Natural killer cell (primary cell): ENCODE data around the gene GRB2. TPM values are rescaled to one million over a fixed set of nuclear protein-coding genes. Genes with fewer than 3 reads are reported as not detected.
"Not testable (repeated sequence)": the region's sequence is repeated elsewhere in the genome, so short reads cannot be mapped to it uniquely, and the experiment has no call there.

Experiments used
- ATAC-seq, 3 donors: fragments of 150-1000 bp in 2 of 3; fragments of 200-7000 bp in 1 of 3; cut with Tn5 transposase; 1 replicate in 1 of 3; 2 replicates in 2 of 3; pipeline ENCODE4 v1.10.0; 2021; ENCODE audit warnings: mild to moderate bottlenecking in 2 of 3, moderate library complexity in 2 of 3
- DNase-seq, 2 donors: peaks; one replicate each; pipeline versions ENCODE4 v3.0.0 to v3.0.0-alpha.2; 2013 to 2021; ENCODE audit warnings: mixed read lengths in 1 of 2
- H3K27ac ChIP-seq: one replicate; pipeline ENCODE4 v1.5.1; 2013; ENCODE audit warnings: mild to moderate bottlenecking, low read length
- H3K27me3 ChIP-seq: one replicate; pipeline ENCODE4 v1.6.1; 2013; ENCODE audit warnings: low read length; ENCODE audit not compliant: control insufficient read depth, insufficient read depth
- H3K36me3 ChIP-seq: one replicate; pipeline ENCODE4 v1.6.1; 2013; ENCODE audit warnings: low read length; ENCODE audit not compliant: control insufficient read depth, insufficient read depth
- H3K4me1 ChIP-seq: one replicate; pipeline ENCODE4 v1.6.1; 2013; ENCODE audit warnings: low read length; ENCODE audit not compliant: control insufficient read depth, insufficient read depth
- H3K4me3 ChIP-seq: one replicate; pipeline ENCODE4 v1.5.1; 2013; ENCODE audit warnings: low read length
- H3K9me3 ChIP-seq: one replicate; pipeline ENCODE4 v1.6.1; 2013; ENCODE audit warnings: low read length; ENCODE audit not compliant: control insufficient read depth, insufficient read depth
- H3K27ac Mint-ChIP-seq, 2 donors: one replicate each; pipeline ENCODE4 v1.8.0; 2022; ENCODE audit warnings: mild to moderate bottlenecking in 2 of 2, mixed read lengths in 2 of 2, moderate library complexity in 1 of 2
- H3K27me3 Mint-ChIP-seq, 2 donors: one replicate each; pipeline ENCODE4 v1.8.0; 2022; ENCODE audit warnings: low read depth in 2 of 2, mixed read lengths in 2 of 2
- H3K36me3 Mint-ChIP-seq: one replicate; pipeline ENCODE4 v1.8.0; 2022; ENCODE audit warnings: mixed read lengths
- H3K4me1 Mint-ChIP-seq, 2 donors: one replicate each; pipeline ENCODE4 v1.8.0; 2022; ENCODE audit warnings: mixed read lengths in 2 of 2
- H3K4me3 Mint-ChIP-seq: one replicate; pipeline ENCODE4 v1.8.0; 2022; ENCODE audit warnings: mild to moderate bottlenecking, moderate library complexity, mixed read lengths
- H3K9me3 Mint-ChIP-seq, 2 donors: one replicate each; pipeline ENCODE4 v1.8.0; 2022; ENCODE audit warnings: mixed read lengths in 2 of 2
- CTCF ChIP-seq: fragments of 200-600 bp; IDR thresholded peaks from one replicate; pipeline ENCODE4 v1.8.0; 2022; ENCODE audit warnings: antibody characterized with exemption
- WGBS: methylation state at CpG from one replicate; pipeline ENCODE4 v1.1.7; 2013; ENCODE audit warnings: missing lambda C conversion rate; ENCODE audit not compliant: insufficient coverage; 5-methylcytosine and 5-hydroxymethylcytosine counted together
- intact Hi-C: fragments of 100-400 bp; cut with micrococcal nuclease; formaldehyde crosslinking; loops from one replicate; pipeline ENCODE4 v1.14.2; 2022
- total RNA-seq, 4 donors: library from RNA; stranded (reverse); fragments of 120-200 nt in 1 of 4; gene quantifications; one replicate each; pipeline versions ENCODE4 v1.2.3 to v1.2.4, GENCODE V29; 2013 to 2022

GRB2 gene
- total RNA-seq, 3 donors from 2014 or later (not counting 1 experiment from before 2014, with no cell fraction given): 115 to 142 (median 116) TPM

- no peak for DNase-seq
- intact Hi-C loops: no loop called here
- Histone ChIP-seq H3K27me3 (no peaks in the 10 kb centered on the region), H3K4me3 (no peak overlapping the region), H3K27ac (no peak overlapping the region), H3K36me3 (no peaks in the 10 kb centered on the region), H3K4me1 (no peaks in the 10 kb centered on the region), H3K9me3 (no peaks in the 10 kb centered on the region)
- TF ChIP-seq CTCF: no peak
- 91% methylated on average over 17 of the region's 17 CpGs for WGBS
- no peak overlapping the region for H3K4me3 Mint-ChIP-seq
- no peaks in the 10 kb centered on the region for H3K4me1 Mint-ChIP-seq
- no peak for ATAC-seq
- no peaks in the 10 kb centered on the region for H3K27me3 Mint-ChIP-seq
- no peaks in the 10 kb centered on the region for H3K36me3 Mint-ChIP-seq
- H3K27ac Mint-ChIP-seq: no peak overlapping the region
- no peaks in the 10 kb centered on the region for H3K9me3 Mint-ChIP-seq
Observed at GRCh38 chr17:75447951-75448856, 42.7 kb upstream of the GRB2 start.

GRCh38 chr17:75445896-75446295 lies 40.4 kb upstream of the GRB2 start:
- intact Hi-C loops, H3K27me3 Mint-ChIP-seq, H3K36me3 ChIP-seq, H3K36me3 Mint-ChIP-seq, H3K9me3 ChIP-seq, H3K4me3 ChIP-seq, H3K27ac ChIP-seq, DNase-seq, H3K27ac Mint-ChIP-seq, H3K4me3 Mint-ChIP-seq, H3K9me3 Mint-ChIP-seq, H3K4me1 ChIP-seq, H3K4me1 Mint-ChIP-seq, H3K27me3 ChIP-seq, ATAC-seq: not testable (repeated sequence)
- 100% methylated on average over 6 of the region's 6 CpGs for WGBS

GRCh38 chr17:75445296-75445695 lies 39.8 kb upstream of the GRB2 start:
- DNase-seq (no peak), ATAC-seq (no peak)
- no peaks in the 10 kb centered on the region for H3K4me1 ChIP-seq
- Mint-ChIP-seq H3K4me3 (no peak overlapping the region), H3K4me1 (no peaks in the 10 kb centered on the region), H3K27ac (no peak overlapping the region), H3K36me3 (no peaks in the 10 kb centered on the region), H3K9me3 (no peaks in the 10 kb centered on the region), H3K27me3 (no peaks in the 10 kb centered on the region)
- H3K27me3 ChIP-seq: no peaks in the 10 kb centered on the region
- no peak overlapping the region for H3K4me3 ChIP-seq
- H3K36me3 ChIP-seq: no peaks in the 10 kb centered on the region
- intact Hi-C loops: no loop called here
- H3K27ac ChIP-seq: no peak overlapping the region
- TF ChIP-seq CTCF: no peak
- no peaks in the 10 kb centered on the region for H3K9me3 ChIP-seq
- WGBS: 94% methylated on average over 3 of the region's 3 CpGs

- no peaks in the 10 kb centered on the region for H3K27me3 Mint-ChIP-seq
- no peaks in the 10 kb centered on the region for H3K9me3 Mint-ChIP-seq
- Histone ChIP-seq H3K4me3 (no peak overlapping the region), H3K27ac (no peak overlapping the region), H3K36me3 (no peaks in the 10 kb centered on the region), H3K9me3 (no peaks in the 10 kb centered on the region), H3K27me3 (no peaks in the 10 kb centered on the region), H3K4me1 (no peaks in the 10 kb centered on the region)
- no peaks in the 10 kb centered on the region for H3K4me1 Mint-ChIP-seq
- no peak overlapping the region for H3K27ac Mint-ChIP-seq
- H3K36me3 Mint-ChIP-seq: no peaks in the 10 kb centered on the region
- no peak for TF ChIP-seq CTCF
- 96% methylated on average over 4 of the region's 4 CpGs for WGBS
- DNase-seq: no peak
- no peak overlapping the region for H3K4me3 Mint-ChIP-seq
- no peak for ATAC-seq
- intact Hi-C loops: no loop called here
Observed at GRCh38 chr17:75442168-75443103, 37.0 kb upstream of the GRB2 start.
